ENCODE results near the gene TSGA10IP. TPM values are rescaled to one million over a fixed set of nuclear protein-coding genes. Genes with fewer than 3 reads are reported as not detected.

TSGA10IP gene
- total and polyA plus RNA-seq, 10 of the 15 experiments (the other 5 are each of a cell fraction or from before 2014, with no cell fraction given), result not detected

- no peak overlapping the region for H3K9ac ChIP-seq (ENCODE audit: control insufficient read depth, insufficient read depth, low read length)
- H3K4me2 ChIP-seq (ENCODE audit: control insufficient read depth, insufficient read depth), result no peak overlapping the region
- ATAC-seq (no peak), DNase-seq (ENCODE audit: low read depth, low spot score) (no peak), FAIRE-seq (no peak)
- H3K36me3 ChIP-seq (ENCODE audit: control insufficient read depth in 2 of 2, insufficient read depth in 2 of 2, low read length in 1 of 2), result no peaks in the 10 kb centered on the region
- no peak for TF ChIP-seq ZNF622 (IDR thresholded peaks at IDR 0.05)
- in situ Hi-C loops (cut with MboI) (no loop called here), intact Hi-C loops (cut with micrococcal nuclease; ENCODE audit: unreplicated experiment) (no loop called here)
- no TSS peak for BruUV-seq (replicated peaks)
- no peaks in the 10 kb centered on the region for H3K27me3 ChIP-seq (replicated peaks in 1 of 2; ENCODE audit: control insufficient read depth in 2 of 2, insufficient read depth in 2 of 2, low read length in 1 of 2)
- POLR2A ChIA-PET, result no interaction called here
- SMC1A ChIA-PET (ENCODE audit: uncharacterized antibody, unreplicated experiment), result no interaction called here
- CTCF ChIA-PET, result interaction anchor here (1.3 kb wide), 1 partner anchor 61 kb away, joined by 3 read pairs; no protein-coding TSS in a partner anchor
- H4K20me1 ChIP-seq (ENCODE audit: control insufficient read depth, insufficient read depth), result no peaks in the 10 kb centered on the region
- H3K9me3 ChIP-seq (replicated peaks; ENCODE audit: control insufficient read depth, insufficient read depth, low read length), result no peaks in the 10 kb centered on the region
- H2AFZ ChIP-seq (ENCODE audit: control insufficient read depth, low read depth, low read length), result no peak overlapping the region
- no peak overlapping the region for H3K27ac ChIP-seq (ENCODE audit: control insufficient read depth, insufficient read depth)
- no peaks in the 10 kb centered on the region for H3K79me2 ChIP-seq (ENCODE audit: control insufficient read depth, insufficient read depth, low read length)
- H3K4me1 ChIP-seq (ENCODE audit: control insufficient read depth, insufficient read depth, low read length), result peaks cover 8% of the 10 kb centered on the region
- RAD21 ChIA-PET (ENCODE audit: unreplicated experiment), result no interaction called here
- no peak overlapping the region for H3K4me3 ChIP-seq
- 53% methylated on average over 11 of the region's 11 CpGs for WGBS (ENCODE audit: insufficient coverage, insufficient replicate concordance, low lambda C conversion rate, missing lambda C conversion rate)
These were observed 770 bp downstream of the TSGA10IP start for GRCh38 chr11:65945941-65946558.

- BruUV-seq (replicated peaks), result no TSS peak
- H3K79me2 ChIP-seq (ENCODE audit: control insufficient read depth, insufficient read depth, low read length), result no peaks in the 10 kb centered on the region
- no peak overlapping the region for H3K27ac ChIP-seq (ENCODE audit: control insufficient read depth, insufficient read depth)
- FAIRE-seq (no peak), ATAC-seq (no peak), DNase-seq (ENCODE audit: low read depth, low spot score) (no peak)
- H3K4me3 ChIP-seq, result no peak overlapping the region
- no peaks in the 10 kb centered on the region for H4K20me1 ChIP-seq (ENCODE audit: control insufficient read depth, insufficient read depth)
- in situ Hi-C loops (cut with MboI), result no loop called here
- WGBS (ENCODE audit: insufficient coverage, insufficient replicate concordance, low lambda C conversion rate, missing lambda C conversion rate), result 25% methylated on average over 4 of the region's 4 CpGs
- TF ChIP-seq SIN3A (IDR thresholded peaks at IDR 0.05; ENCODE audit: low read depth, low read length) (no peak), PRDM15 (CRISPR knock-in tag; IDR thresholded peaks at IDR 0.05) (no peak), YY1 (IDR thresholded peaks at IDR 0.05; ENCODE audit: low read depth, low read length) (no peak), POLR2AphosphoS2 (IDR thresholded peaks at IDR 0.05; ENCODE audit: low read depth, low read length) (no peak)
- SMC1A ChIA-PET (ENCODE audit: uncharacterized antibody, unreplicated experiment), result no interaction called here
- CTCF ChIA-PET, result no interaction called here
- no peak overlapping the region for H3K4me2 ChIP-seq (ENCODE audit: control insufficient read depth, insufficient read depth)
- peaks cover 2% of the 10 kb centered on the region for H3K4me1 ChIP-seq (ENCODE audit: control insufficient read depth, insufficient read depth, low read length)
- no peak overlapping the region for H2AFZ ChIP-seq (ENCODE audit: control insufficient read depth, low read depth, low read length)
- H3K9ac ChIP-seq (ENCODE audit: control insufficient read depth, insufficient read depth, low read length), result no peak overlapping the region
- POLR2A ChIA-PET, result no interaction called here
- intact Hi-C loops (cut with micrococcal nuclease; ENCODE audit: unreplicated experiment), result no loop called here
- no peaks in the 10 kb centered on the region for H3K27me3 ChIP-seq (replicated peaks in 1 of 2; ENCODE audit: control insufficient read depth in 2 of 2, insufficient read depth in 2 of 2, low read length in 1 of 2)
- no peaks in the 10 kb centered on the region for H3K9me3 ChIP-seq (replicated peaks; ENCODE audit: control insufficient read depth, insufficient read depth, low read length)
- no peaks in the 10 kb centered on the region for H3K36me3 ChIP-seq (ENCODE audit: control insufficient read depth in 2 of 2, insufficient read depth in 2 of 2, low read length in 1 of 2)
- RAD21 ChIA-PET (ENCODE audit: unreplicated experiment), result no interaction called here
These were observed 1.4 kb downstream of the TSGA10IP start for GRCh38 chr11:65946655-65947054.
